Sigmoid colon (tissue), 7 donors: ENCODE data around the gene ITPRIP. TPM values are rescaled to one million over a fixed set of nuclear protein-coding genes. Genes with fewer than 3 reads are reported as not detected.

Source experiments
- DNase-seq: peaks from one replicate; pipeline ENCODE4 v3.0.0-alpha.2; 2019
- H3K27ac ChIP-seq, 4 donors: fragments of 200-600 bp; sonication (generic); one replicate each; pipeline ENCODE4 v1.5.1; 2016 to 2019; ENCODE audit warnings: mild to moderate bottlenecking in 1 of 4
- H3K27me3 ChIP-seq, 3 donors: fragments of 200-600 bp; sonication (generic); one replicate each; pipeline ENCODE4 v1.5.1; 2019; ENCODE audit warnings: mild to moderate bottlenecking in 1 of 3
- H3K36me3 ChIP-seq, 4 donors: fragments of 200-600 bp; sonication (generic); one replicate each; pipeline ENCODE4 v1.5.1; 2016 to 2019
- H3K4me1 ChIP-seq, 4 donors: fragments of 200-600 bp; sonication (generic); one replicate each; pipeline ENCODE4 v1.5.1; 2017 to 2019
- H3K4me3 ChIP-seq, 4 donors: fragments of 200-600 bp; sonication (generic); one replicate each; pipeline ENCODE4 v1.5.1; 2017 to 2019; ENCODE audit warnings: mild to moderate bottlenecking in 2 of 4, moderate library complexity in 1 of 4
- H3K9me3 ChIP-seq, 4 donors: fragments of 200-600 bp in 3 of 4; sonication (generic) in 3 of 4; one replicate each; pipeline versions ENCODE4 v1.5.1 to v1.6.1; 2013 to 2019
- CTCF ChIP-seq, 4 experiments: fragments of 450-650 bp in 3 of 4; fragments of 200-600 bp in 1 of 4; IDR thresholded peaks; one replicate each; pipeline ENCODE4 v1.5.1; 2016 to 2019; ENCODE audit warnings: antibody characterized with exemption in 4 of 4, mild to moderate bottlenecking in 3 of 4, moderate library complexity in 2 of 4
- EP300 ChIP-seq, 4 donors: sonication (generic); formaldehyde crosslinking; IDR thresholded peaks; one replicate each; pipeline ENCODE4 v1.6.1; 2017; ENCODE audit warnings: antibody characterized with exemption in 4 of 4
- POLR2A ChIP-seq, 2 donors: fragments of 450-650 bp; IDR thresholded peaks; one replicate each; pipeline ENCODE4 v1.6.1; 2016; ENCODE audit warnings: antibody characterized with exemption in 2 of 2, mild to moderate bottlenecking in 2 of 2, moderate library complexity in 2 of 2
- POLR2AphosphoS5 ChIP-seq, 4 donors: sonication (generic); formaldehyde crosslinking; IDR thresholded peaks; one replicate each; pipeline ENCODE4 v1.6.1; 2017; ENCODE audit warnings: antibody characterized with exemption in 4 of 4
- WGBS, 2 donors: extraction: QIAGEN DNeasy Blood & Tissue Kit; methylation state at CpG; one replicate each; pipeline ENCODE4 v1.1.7; 2013; 5-methylcytosine and 5-hydroxymethylcytosine counted together
- intact Hi-C: fragments of 100-400 bp; cut with DNase I; formaldehyde crosslinking; loops from one replicate; pipeline ENCODE4 v1.15.1; 2023
- polyA plus RNA-seq, 3 donors: library from polyadenylated mRNA; stranded (reverse); fragments of 200-250 nt; gene quantifications; one replicate each; pipeline ENCODE4 v1.2.3, GENCODE V29; 2013
- total RNA-seq, 4 donors: library from RNA; depleted of rRNA; stranded (reverse); fragments of >200 nt; gene quantifications; one replicate each; pipeline ENCODE4 v1.1.0, GENCODE V29; 2016
- donor health status: healthy with polysubstance abuse.
- donor health status: Bipolar disorder and iron deficiency.
- donor health status: healthy.

ITPRIP gene
- total and polyA plus RNA-seq, 7 donors: 1.2 to 22.4 (median 11.4) TPM

GRCh38 chr10:104349623-104350126 is 11.4 kb upstream of the ITPRIP start:
- no peak for DNase-seq
- peak overlapping the region; percentile 36 to 57 (median 48) for H3K27ac ChIP-seq

GRCh38 chr10:104348601-104349000 is 10.3 kb upstream of the ITPRIP start:
- TF ChIP-seq POLR2AphosphoS5 (IDR thresholded peaks at IDR 0.05): no peak
- no peak for TF ChIP-seq EP300 (IDR thresholded peaks at IDR 0.05)
- TF ChIP-seq CTCF (IDR thresholded peaks at IDR 0.05): no peak
- no peak for TF ChIP-seq POLR2A (IDR thresholded peaks at IDR 0.05)
- no peaks in the 10 kb centered on the region for H3K9me3 ChIP-seq
- H3K36me3 ChIP-seq: no peaks in the 10 kb centered on the region
- no peak overlapping the region for H3K27ac ChIP-seq
- WGBS, 2 donors: 88 to 89% methylated on average over 2 of the region's 2 CpGs
- H3K4me1 ChIP-seq: peaks cover 0 to 19% (median 12%) of the 10 kb centered on the region in 4 donors
- H3K27me3 ChIP-seq: no peaks in the 10 kb centered on the region
- DNase-seq: no peak
- intact Hi-C loops: no loop called here
- H3K4me3 ChIP-seq: no peak overlapping the region

More at GRCh38 chr10:104349623-104350126, 11.4 kb upstream of the ITPRIP start:
- 32 to 41% methylated on average over 5 of the region's 5 CpGs for WGBS, 2 donors
- peak in 2 of 4 donors; percentile 22 to 67 for TF ChIP-seq POLR2AphosphoS5 (IDR thresholded peaks at IDR 0.05)
- no peak for TF ChIP-seq CTCF (IDR thresholded peaks at IDR 0.05)
- H3K4me1 ChIP-seq: peaks cover 0 to 26% (median 17%) of the 10 kb centered on the region in 4 donors
- no peaks in the 10 kb centered on the region for H3K9me3 ChIP-seq
- H3K36me3 ChIP-seq: no peaks in the 10 kb centered on the region
- peak overlapping the region in 2 of 4 donors; percentile 13 to 21 for H3K4me3 ChIP-seq
- H3K27me3 ChIP-seq: no peaks in the 10 kb centered on the region
- intact Hi-C loops: loop anchor here (1.0 to 5.0 kb wide), 3 partner anchors 44 to 227 kb away; partner anchors contain the start of gene SFR1

- no peaks in the 10 kb centered on the region for H3K27me3 ChIP-seq
- intact Hi-C loops: no loop called here
- TF ChIP-seq EP300 (IDR thresholded peaks at IDR 0.05): no peak
- no peak for TF ChIP-seq CTCF (IDR thresholded peaks at IDR 0.05)
- no peak for TF ChIP-seq POLR2A (IDR thresholded peaks at IDR 0.05)
- TF ChIP-seq POLR2AphosphoS5 (IDR thresholded peaks at IDR 0.05): no peak
- no peak overlapping the region for H3K27ac ChIP-seq
- no peaks in the 10 kb centered on the region for H3K36me3 ChIP-seq
- DNase-seq: no peak
- H3K4me1 ChIP-seq: peaks cover 0 to 9% (median 4%) of the 10 kb centered on the region in 4 donors
- 76 to 78% methylated on average over 4 of the region's 4 CpGs for WGBS, 2 donors
- H3K4me3 ChIP-seq: no peak overlapping the region
- H3K9me3 ChIP-seq: no peaks in the 10 kb centered on the region
These were observed 9.2 kb upstream of the ITPRIP start for GRCh38 chr10:104347295-104348045.

- H3K36me3 ChIP-seq: no peaks in the 10 kb centered on the region
- H3K4me1 ChIP-seq: peaks cover 0 to 9% (median 3%) of the 10 kb centered on the region in 4 donors
- H3K27ac ChIP-seq: no peak overlapping the region
- TF ChIP-seq EP300 (IDR thresholded peaks at IDR 0.05) (no peak), POLR2AphosphoS5 (IDR thresholded peaks at IDR 0.05) (no peak), CTCF (IDR thresholded peaks at IDR 0.05) (no peak), POLR2A (IDR thresholded peaks at IDR 0.05) (no peak)
- no peaks in the 10 kb centered on the region for H3K9me3 ChIP-seq
- no peak for DNase-seq
- 54 to 74% methylated on average over 4 of the region's 4 CpGs for WGBS, 2 donors
- intact Hi-C loops: no loop called here
- H3K4me3 ChIP-seq: no peak overlapping the region
- H3K27me3 ChIP-seq: no peaks in the 10 kb centered on the region
These were observed 7.7 kb upstream of the ITPRIP start for GRCh38 chr10:104345941-104346340.
